IMR-90 (cell line): ENCODE measurements around the gene IGHMBP2. TPM values are rescaled to one million over a fixed set of nuclear protein-coding genes. Genes with fewer than 3 reads are reported as not detected.

ENCODE experiments used
- ATAC-seq: fragments of 200-7000 bp; cut with Tn5 transposase; 2 replicates; pipeline ENCODE4 v1.9.1; 2020; ENCODE audit warnings: low read depth, mild to moderate bottlenecking, moderate library complexity
- BruUV-seq: library from RNA; stranded (reverse); fragments of 400-500 nt; replicated peaks from 2 replicates; lab custom pipeline; 2021; lab: Mats Ljungman, UMichigan
- CTCF ChIA-PET: fragments of 300-600 bp; formaldehyde crosslinking; extraction: SDS; loops from one replicate; lab custom pipeline; 2021; ENCODE audit warnings: antibody characterized with exemption; lab: Yijun Ruan, JAX
- POLR2A ChIA-PET: fragments of 300-600 bp; sonication (Branson Sonifier 250); formaldehyde crosslinking; loops from one replicate; lab custom pipeline; 2022; ENCODE audit warnings: antibody characterized with exemption; ENCODE audit not compliant: unreplicated experiment; lab: Charles Lee
- DNase-seq: peaks from one replicate; pipeline ENCODE4 v3.0.0; 2013
- H2AFZ ChIP-seq: replicated peaks from 2 replicates; pipeline ENCODE3; 2013; ENCODE audit warnings: low read length, mild to moderate bottlenecking; ENCODE audit not compliant: poor library complexity
- H2AK5ac ChIP-seq: 2 replicates; pipeline ENCODE4 v1.6.1; 2013; ENCODE audit warnings: low read depth, low read length, inconsistent platforms
- H2AK9ac ChIP-seq: replicated peaks from 2 replicates; pipeline ENCODE3; 2013; ENCODE audit warnings: mild to moderate bottlenecking, low read depth, low read length, moderate library complexity; ENCODE audit not compliant: poor library complexity
- H2BK120ac ChIP-seq: 2 replicates; pipeline ENCODE4 v1.6.1; 2013; ENCODE audit warnings: low read depth, low read length, inconsistent platforms
- H2BK15ac ChIP-seq: 3 replicates; pipeline ENCODE4 v1.6.1; 2013; ENCODE audit warnings: low read depth, low read length, inconsistent platforms
- H2BK20ac ChIP-seq: 2 replicates; pipeline ENCODE4 v1.6.1; 2013; ENCODE audit warnings: low read depth, mild to moderate bottlenecking, inconsistent platforms, low read length, moderate library complexity
- H2BK5ac ChIP-seq: 2 replicates; pipeline ENCODE4 v1.6.1; 2013; ENCODE audit warnings: mild to moderate bottlenecking, low read depth, low read length, inconsistent platforms; ENCODE audit not compliant: poor library complexity, severe bottlenecking
- H3K14ac ChIP-seq: replicated peaks from 2 replicates; pipeline ENCODE4 v1.6.1; 2013; ENCODE audit warnings: low read depth, low read length, inconsistent platforms
- H3K18ac ChIP-seq: 2 replicates; pipeline ENCODE4 v1.6.1; 2013; ENCODE audit warnings: low read depth, low read length, control low read depth
- H3K23ac ChIP-seq: 2 replicates; pipeline ENCODE4 v1.6.1; 2013; ENCODE audit warnings: low read depth, low read length, inconsistent platforms
- H3K27ac ChIP-seq: 2 replicates; pipeline ENCODE4 v1.5.1; 2013; ENCODE audit warnings: mild to moderate bottlenecking, control low read depth, low read length; ENCODE audit not compliant: insufficient read depth
- H3K27me3 ChIP-seq: 2 replicates; pipeline ENCODE4 v1.6.1; 2013; ENCODE audit warnings: low read length; ENCODE audit not compliant: control insufficient read depth, insufficient read depth
- H3K36me3 ChIP-seq: 2 replicates; pipeline ENCODE4 v1.6.1; 2013; ENCODE audit warnings: low read length, mixed read lengths; ENCODE audit not compliant: control insufficient read depth, insufficient read depth
- H3K4ac ChIP-seq: 2 replicates; pipeline ENCODE4 v1.6.1; 2013; ENCODE audit warnings: low read depth, low read length, inconsistent platforms
- H3K4me1 ChIP-seq: 2 replicates; pipeline ENCODE4 v1.6.1; 2013; ENCODE audit warnings: low read length, mixed read lengths; ENCODE audit not compliant: control insufficient read depth, insufficient read depth
- H3K4me2 ChIP-seq: 2 replicates; pipeline ENCODE4 v1.6.1; 2013; ENCODE audit warnings: low read depth, mild to moderate bottlenecking, control low read depth, low read length, moderate library complexity
- H3K4me3 ChIP-seq: 2 replicates; pipeline ENCODE4 v1.5.1; 2013; ENCODE audit warnings: low read depth, mild to moderate bottlenecking, control low read depth, low read length, moderate library complexity; ENCODE audit not compliant: insufficient read depth
- H3K56ac ChIP-seq: 2 replicates; pipeline ENCODE4 v1.6.1; 2013; ENCODE audit warnings: low read length, inconsistent platforms; ENCODE audit not compliant: insufficient read depth; ENCODE audit errors: extremely low read depth
- H3K79me1 ChIP-seq, 2 experiments: 2 replicates each; pipeline ENCODE4 v1.6.1; 2013; ENCODE audit warnings: low read length in 2 of 2, inconsistent platforms in 1 of 2, low read depth in 1 of 2
- H3K9ac ChIP-seq: 2 replicates; pipeline ENCODE4 v1.6.1; 2013; ENCODE audit warnings: low read depth, low read length, control low read depth
- H3K9me1 ChIP-seq: 2 replicates; pipeline ENCODE4 v1.6.1; 2013; ENCODE audit warnings: low read length, inconsistent platforms; ENCODE audit not compliant: insufficient read depth
- H3K9me3 ChIP-seq: 2 replicates; pipeline ENCODE4 v1.6.1; 2013; ENCODE audit warnings: low read length; ENCODE audit not compliant: control insufficient read depth, insufficient read depth
- H4K20me1 ChIP-seq: 2 replicates; pipeline ENCODE4 v1.6.1; 2013; ENCODE audit warnings: low read length, inconsistent platforms; ENCODE audit not compliant: insufficient read depth
- H4K5ac ChIP-seq: 2 replicates; pipeline ENCODE4 v1.6.1; 2013; ENCODE audit warnings: mild to moderate bottlenecking, low read depth, low read length, control low read depth
- H4K8ac ChIP-seq, 2 experiments: 2 replicates each; pipeline ENCODE4 v1.6.1; 2013; ENCODE audit warnings: low read depth in 2 of 2, low read length in 2 of 2, control low read depth in 1 of 2, inconsistent platforms in 1 of 2
- H4K91ac ChIP-seq: 2 replicates; pipeline ENCODE4 v1.6.1; 2013; ENCODE audit warnings: low read depth, low read length, inconsistent platforms; ENCODE audit not compliant: insufficient read depth
- BHLHE40 ChIP-seq: fragments of 150-350 bp; IDR thresholded peaks from 2 replicates; pipeline ENCODE4 v1.6.1; 2016; ENCODE audit warnings: mild to moderate bottlenecking, low read depth, low read length
- CEBPB ChIP-seq: IDR thresholded peaks from 2 replicates; pipeline ENCODE4 v1.6.1; 2012; ENCODE audit warnings: low read depth, low read length, improper control_type of control experiment
- CHD1 ChIP-seq: IDR thresholded peaks from 2 replicates; pipeline ENCODE4 v1.6.1; 2012; ENCODE audit warnings: low read depth, low read length, improper control_type of control experiment
- ELK1 ChIP-seq: fragments of 150-350 bp; IDR thresholded peaks from 2 replicates; pipeline ENCODE4 v1.6.1; 2016; ENCODE audit warnings: low read depth, mild to moderate bottlenecking, low read length, moderate library complexity, borderline replicate concordance
- FOS ChIP-seq: fragments of 150-350 bp; IDR thresholded peaks from 2 replicates; pipeline ENCODE4 v1.6.1; 2016; ENCODE audit warnings: low read depth, low read length
- MAFK ChIP-seq: IDR thresholded peaks from 2 replicates; pipeline ENCODE4 v1.6.1; 2012; ENCODE audit warnings: low read depth, low read length, improper control_type of control experiment
- MAZ ChIP-seq: IDR thresholded peaks from 2 replicates; pipeline ENCODE4 v1.6.1; 2012; ENCODE audit warnings: low read depth, mild to moderate bottlenecking, low read length, improper control_type of control experiment, moderate library complexity, borderline replicate concordance
- MXI1 ChIP-seq: IDR thresholded peaks from 2 replicates; pipeline ENCODE4 v1.6.1; 2012; ENCODE audit warnings: low read depth, mild to moderate bottlenecking, low read length, moderate library complexity, borderline replicate concordance
- NFE2L2 ChIP-seq: fragments of 150-350 bp; IDR thresholded peaks from 2 replicates; pipeline ENCODE4 v1.6.1; 2016; ENCODE audit warnings: low read depth, mild to moderate bottlenecking, low read length
- POLR2A ChIP-seq: IDR thresholded peaks from 2 replicates; pipeline ENCODE4 v1.6.1; 2012; ENCODE audit warnings: mild to moderate bottlenecking, low read depth, low read length
- RAD21 ChIP-seq: IDR thresholded peaks from 2 replicates; pipeline ENCODE4 v1.6.1; 2012; ENCODE audit warnings: low read length, improper control_type of control experiment
- RCOR1 ChIP-seq: IDR thresholded peaks from 2 replicates; pipeline ENCODE4 v1.6.1; 2012; ENCODE audit warnings: mild to moderate bottlenecking, low read length, improper control_type of control experiment; ENCODE audit not compliant: insufficient replicate concordance
- RFX5 ChIP-seq: IDR thresholded peaks from 2 replicates; pipeline ENCODE4 v1.8.0; 2012; ENCODE audit warnings: low read depth, mild to moderate bottlenecking, low read length, moderate library complexity
- SMC3 ChIP-seq: fragments of 150-350 bp; IDR thresholded peaks from 2 replicates; pipeline ENCODE4 v1.6.1; 2016; ENCODE audit warnings: low read depth, mild to moderate bottlenecking, antibody characterized with exemption, low read length, moderate library complexity
- WGBS, 2 experiments: methylation state at CpG; one replicate each; pipeline versions ENCODE4 v1.1.5 to v1.1.7; 2013; ENCODE audit warnings: missing lambda C conversion rate in 2 of 2; ENCODE audit not compliant: insufficient read length in 1 of 2; ENCODE audit errors: extremely low coverage in 2 of 2; 5-methylcytosine and 5-hydroxymethylcytosine counted together
- dilution Hi-C: fragments of 300-500 bp; cut with HindIII; formaldehyde crosslinking; loops from one replicate; pipeline ENCODE4 v1.14.3; 2018; ENCODE audit warnings: low sequenced_read_pairs; ENCODE audit not compliant: unreplicated experiment
- in situ Hi-C: fragments of 300-500 bp; cut with MboI; formaldehyde crosslinking; loops from 3 replicates; pipeline ENCODE4 v1.14.3; 2019; ENCODE audit warnings: low sequenced_read_pairs, inconsistent platforms, mixed read lengths
- intact Hi-C: fragments of 100-400 bp; cut with micrococcal nuclease; formaldehyde crosslinking; loops from 2 replicates; pipeline ENCODE4 v1.10.0; 2022
- polyA plus RNA-seq, 3 experiments: library from polyadenylated mRNA; depleted of rRNA; stranded (reverse); fragments of >200 nt; gene quantifications; 2 replicates each; pipeline ENCODE4 v1.2.3, GENCODE V29; 2012; ENCODE audit warnings: low replicate concordance in 1 of 3
- total RNA-seq: library from RNA; depleted of rRNA; stranded (reverse); fragments of >200 nt; gene quantifications from 2 replicates; pipeline ENCODE4 v1.2.3, GENCODE V29; 2012
- TF ChIP-seq, protein P1 (sequence below): conservative IDR thresholded peaks from 2 replicates; pipeline ENCODE4 v1.5.1; 2012; ENCODE audit warnings: mild to moderate bottlenecking, low read depth, low read length, improper control_type of control experiment
- TF ChIP-seq, protein P2 (sequence below): fragments of 150-350 bp; IDR thresholded peaks from 2 replicates; pipeline ENCODE4 v1.6.1; 2017; ENCODE audit warnings: mild to moderate bottlenecking, antibody characterized with exemption, low read length, low read depth

Gene IGHMBP2
- total and polyA plus RNA-seq, 2 of the 4 experiments (the other 2 are of a cell fraction) = 4.5 to 11.1 TPM

- Histone ChIP-seq H2BK15ac (no peak overlapping the region), H3K79me1 (no peaks in the 10 kb centered on the region), H3K27ac (no peak overlapping the region), H3K23ac (no peak overlapping the region), H4K5ac (no peak overlapping the region), H3K56ac (no peak overlapping the region), H2AK5ac (no peak overlapping the region), H3K4me1 (no peaks in the 10 kb centered on the region), H3K4ac (no peak overlapping the region), H4K91ac (no peak overlapping the region), H2BK5ac (no peak overlapping the region), H3K9me3 (no peaks in the 10 kb centered on the region), H2BK120ac (no peak overlapping the region), H3K4me3 (no peak overlapping the region), H2BK20ac (no peak overlapping the region), H3K9ac (no peak overlapping the region), H3K4me2 (no peak overlapping the region), H3K9me1 (no peaks in the 10 kb centered on the region; the same call in 1 of the 2 replicates), H2AK9ac (no peak overlapping the region), H2AFZ (no peak overlapping the region), H3K18ac (no peak overlapping the region), H3K14ac (no peak overlapping the region), H4K8ac (no peak overlapping the region), H3K27me3 (no peaks in the 10 kb centered on the region), H4K20me1 (no peaks in the 10 kb centered on the region), H3K36me3 (peaks cover 77% of the 10 kb centered on the region)
- no peak for DNase-seq
- ATAC-seq = no peak
- CTCF ChIA-PET = no interaction called here
- TF ChIP-seq MAFK (no peak), SMC3 (no peak), CEBPB (no peak), FOS (no peak), RAD21 (no peak), RCOR1 (no peak), ELK1 (no peak), BHLHE40 (no peak), MAZ (no peak), CHD1 (no peak), RFX5 (no peak), POLR2A (no peak), MXI1 (no peak), NFE2L2 (no peak)
- TF ChIP-seq, protein P1, sequence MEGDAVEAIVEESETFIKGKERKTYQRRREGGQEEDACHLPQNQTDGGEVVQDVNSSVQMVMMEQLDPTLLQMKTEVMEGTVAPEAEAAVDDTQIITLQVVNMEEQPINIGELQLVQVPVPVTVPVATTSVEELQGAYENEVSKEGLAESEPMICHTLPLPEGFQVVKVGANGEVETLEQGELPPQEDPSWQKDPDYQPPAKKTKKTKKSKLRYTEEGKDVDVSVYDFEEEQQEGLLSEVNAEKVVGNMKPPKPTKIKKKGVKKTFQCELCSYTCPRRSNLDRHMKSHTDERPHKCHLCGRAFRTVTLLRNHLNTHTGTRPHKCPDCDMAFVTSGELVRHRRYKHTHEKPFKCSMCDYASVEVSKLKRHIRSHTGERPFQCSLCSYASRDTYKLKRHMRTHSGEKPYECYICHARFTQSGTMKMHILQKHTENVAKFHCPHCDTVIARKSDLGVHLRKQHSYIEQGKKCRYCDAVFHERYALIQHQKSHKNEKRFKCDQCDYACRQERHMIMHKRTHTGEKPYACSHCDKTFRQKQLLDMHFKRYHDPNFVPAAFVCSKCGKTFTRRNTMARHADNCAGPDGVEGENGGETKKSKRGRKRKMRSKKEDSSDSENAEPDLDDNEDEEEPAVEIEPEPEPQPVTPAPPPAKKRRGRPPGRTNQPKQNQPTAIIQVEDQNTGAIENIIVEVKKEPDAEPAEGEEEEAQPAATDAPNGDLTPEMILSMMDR = no peak
- TF ChIP-seq, protein P2, sequence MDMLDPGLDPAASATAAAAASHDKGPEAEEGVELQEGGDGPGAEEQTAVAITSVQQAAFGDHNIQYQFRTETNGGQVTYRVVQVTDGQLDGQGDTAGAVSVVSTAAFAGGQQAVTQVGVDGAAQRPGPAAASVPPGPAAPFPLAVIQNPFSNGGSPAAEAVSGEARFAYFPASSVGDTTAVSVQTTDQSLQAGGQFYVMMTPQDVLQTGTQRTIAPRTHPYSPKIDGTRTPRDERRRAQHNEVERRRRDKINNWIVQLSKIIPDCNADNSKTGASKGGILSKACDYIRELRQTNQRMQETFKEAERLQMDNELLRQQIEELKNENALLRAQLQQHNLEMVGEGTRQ = no peak
- dilution Hi-C loops (no loop called here), in situ Hi-C loops (loop anchor here (25.0 kb wide), 1 partner anchor 727 kb away; no protein-coding TSS in a partner anchor), intact Hi-C loops (no loop called here)
- POLR2A ChIA-PET = no interaction called here
- no TSS peak for BruUV-seq
- 100% methylated on average over 9 of the region's 15 CpGs; no CpG with 5 or more reads in 1 of the 2 experiments for WGBS, 2 experiments
Measured at GRCh38 chr11:68935066-68935465, 31.4 kb downstream of the IGHMBP2 start.
